HuH-7.5 (cell line): ENCODE data around the gene B4GALT2.

ENCODE experiments used
- DNase-seq: peaks from one replicate; pipeline ENCODE4 v3.0.0; 2011; ENCODE audit warnings: low spot score

Gene B4GALT2, protein sequence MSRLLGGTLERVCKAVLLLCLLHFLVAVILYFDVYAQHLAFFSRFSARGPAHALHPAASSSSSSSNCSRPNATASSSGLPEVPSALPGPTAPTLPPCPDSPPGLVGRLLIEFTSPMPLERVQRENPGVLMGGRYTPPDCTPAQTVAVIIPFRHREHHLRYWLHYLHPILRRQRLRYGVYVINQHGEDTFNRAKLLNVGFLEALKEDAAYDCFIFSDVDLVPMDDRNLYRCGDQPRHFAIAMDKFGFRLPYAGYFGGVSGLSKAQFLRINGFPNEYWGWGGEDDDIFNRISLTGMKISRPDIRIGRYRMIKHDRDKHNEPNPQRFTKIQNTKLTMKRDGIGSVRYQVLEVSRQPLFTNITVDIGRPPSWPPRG

DNA sequence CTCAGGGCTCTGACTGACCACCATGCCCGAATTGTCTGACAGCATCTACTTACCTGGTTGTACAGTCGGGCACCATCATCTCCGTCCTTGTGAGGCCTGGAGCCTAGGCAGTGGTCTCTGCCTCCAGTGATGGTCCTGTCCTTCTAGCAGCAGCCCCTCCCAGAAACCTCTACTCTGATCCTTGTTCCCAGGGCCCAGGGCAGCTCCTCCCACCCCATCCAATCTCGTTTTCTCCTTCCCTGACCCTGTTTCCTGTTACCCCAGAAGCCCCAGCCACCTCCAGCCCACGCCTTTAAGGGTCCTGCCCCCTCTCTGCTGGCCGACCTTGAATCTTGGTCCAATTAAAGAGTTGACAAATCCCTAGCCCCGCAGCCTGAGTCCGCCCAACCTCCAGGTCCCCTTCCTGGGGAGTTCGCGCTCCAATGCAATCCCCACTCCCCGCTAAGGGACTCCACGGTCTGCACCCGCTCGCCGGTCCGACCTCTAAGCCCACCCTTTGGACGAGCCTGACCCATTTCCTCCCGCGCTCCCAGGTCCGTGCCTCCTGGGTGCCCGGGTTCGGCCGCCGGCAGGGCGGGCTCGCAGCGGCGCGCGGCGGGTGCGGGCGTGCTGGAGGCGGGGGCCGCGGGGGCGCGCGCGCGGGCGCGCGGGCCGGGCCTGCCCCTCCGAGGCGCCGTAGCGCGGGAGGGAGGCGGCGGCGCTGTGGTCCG is at the start of gene B4GALT2:
Gene B4GALT2, plus strand, starts transcription at position 660 of the 710 bp plus-strand sequence. CDS start 1,951 bp downstream, outside the sequence.
- peak; percentile 90 for DNase-seq

DNA sequence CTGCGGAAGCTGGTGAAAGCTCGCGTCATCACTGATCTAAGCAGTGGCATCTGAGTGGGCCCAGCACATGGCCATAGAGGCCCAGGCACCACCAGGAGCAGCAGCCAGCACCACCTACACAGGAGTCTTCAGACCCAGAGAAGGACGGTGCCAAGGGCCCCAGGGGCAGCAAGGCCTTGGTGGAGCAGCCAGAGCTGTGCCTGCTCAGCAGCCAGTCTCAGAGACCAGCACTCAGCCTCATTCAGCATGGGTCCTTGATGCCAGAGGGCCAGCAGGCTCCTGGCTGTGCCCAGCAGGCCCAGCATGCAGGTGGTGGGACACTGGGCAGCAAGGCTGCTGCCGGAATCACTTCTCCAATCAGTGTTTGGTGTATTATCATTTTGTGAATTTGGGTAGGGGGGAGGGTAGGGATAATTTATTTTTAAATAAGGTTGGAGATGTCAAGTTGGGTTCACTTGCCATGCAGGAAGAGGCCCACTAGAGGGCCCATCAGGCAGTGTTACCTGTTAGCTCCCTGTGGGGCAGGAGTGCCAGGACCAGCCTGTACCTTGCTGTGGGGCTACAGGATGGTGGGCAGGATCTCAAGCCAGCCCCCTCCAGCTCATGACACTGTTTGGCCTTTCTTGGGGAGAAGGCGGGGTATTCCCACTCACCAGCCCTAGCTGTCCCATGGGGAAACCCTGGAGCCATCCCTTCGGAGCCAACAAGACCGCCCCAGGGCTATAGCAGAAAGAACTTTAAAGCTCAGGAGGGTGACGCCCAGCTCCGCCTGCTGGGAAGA is 48.7 kb upstream of the B4GALT2 start:
- DNase-seq: peak; percentile 61

DNA sequence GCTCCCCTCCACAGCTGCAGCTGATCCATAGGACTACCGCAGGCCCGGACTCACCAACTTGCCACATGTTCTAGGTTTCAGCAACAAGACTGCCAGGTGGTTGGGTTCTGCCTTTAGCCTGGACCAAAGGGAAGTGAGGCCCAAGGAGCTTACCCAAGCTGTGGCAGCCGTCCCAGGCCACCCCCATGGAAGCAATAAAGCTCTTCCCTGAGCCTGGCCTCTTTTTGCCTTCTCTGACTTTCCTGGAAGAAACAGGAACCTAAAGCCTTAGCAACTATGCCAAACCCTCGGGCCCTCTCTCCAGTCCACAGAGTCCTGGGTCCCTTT is 48.1 kb upstream of the B4GALT2 start:
- no peak for DNase-seq

DNA sequence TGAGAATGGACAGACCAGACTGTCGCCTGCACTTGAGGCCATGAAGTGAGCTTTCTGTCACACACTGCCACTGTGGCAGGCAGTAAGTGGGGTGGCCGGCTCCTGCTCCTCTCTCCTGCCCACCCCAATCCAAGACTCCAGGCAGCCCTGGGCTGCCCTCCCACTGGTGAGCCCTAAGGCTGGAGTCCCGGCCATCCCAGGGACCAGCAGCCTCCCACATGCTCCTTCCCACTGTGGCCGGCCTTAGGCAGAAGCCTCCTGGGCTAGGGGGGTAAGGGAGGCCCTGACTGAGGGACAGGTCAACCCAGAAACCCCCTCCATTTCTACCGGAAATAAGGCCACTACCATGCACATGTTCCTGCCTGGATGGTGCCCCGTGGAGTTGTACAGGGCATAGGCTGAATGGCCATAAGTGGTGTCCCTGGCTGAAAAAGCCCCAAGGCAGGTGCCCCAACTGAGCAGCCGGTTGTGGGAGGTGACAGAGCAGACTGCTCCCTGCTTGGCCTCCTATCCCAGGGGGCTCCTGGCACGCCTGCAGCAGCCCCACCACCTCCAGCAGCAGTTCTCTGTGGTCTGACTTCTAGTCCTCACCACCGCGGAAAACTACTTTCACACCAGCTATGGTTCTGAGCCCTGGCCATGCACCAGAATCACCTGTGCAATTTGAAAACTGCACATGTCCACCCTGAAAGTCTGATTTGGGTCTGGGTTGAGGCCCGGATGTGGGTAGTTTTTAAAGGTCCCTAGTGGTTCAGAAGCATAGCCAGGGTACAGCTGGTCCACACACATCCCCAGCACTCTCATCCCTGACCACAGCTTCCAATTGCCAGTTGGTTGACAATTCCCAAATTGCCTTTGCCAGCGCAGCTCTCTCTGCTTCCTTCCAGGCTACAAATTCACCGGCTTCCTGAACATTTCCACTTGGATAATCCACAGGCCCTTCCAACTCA is 47.0 kb upstream of the B4GALT2 start:
- no peak for DNase-seq

DNA sequence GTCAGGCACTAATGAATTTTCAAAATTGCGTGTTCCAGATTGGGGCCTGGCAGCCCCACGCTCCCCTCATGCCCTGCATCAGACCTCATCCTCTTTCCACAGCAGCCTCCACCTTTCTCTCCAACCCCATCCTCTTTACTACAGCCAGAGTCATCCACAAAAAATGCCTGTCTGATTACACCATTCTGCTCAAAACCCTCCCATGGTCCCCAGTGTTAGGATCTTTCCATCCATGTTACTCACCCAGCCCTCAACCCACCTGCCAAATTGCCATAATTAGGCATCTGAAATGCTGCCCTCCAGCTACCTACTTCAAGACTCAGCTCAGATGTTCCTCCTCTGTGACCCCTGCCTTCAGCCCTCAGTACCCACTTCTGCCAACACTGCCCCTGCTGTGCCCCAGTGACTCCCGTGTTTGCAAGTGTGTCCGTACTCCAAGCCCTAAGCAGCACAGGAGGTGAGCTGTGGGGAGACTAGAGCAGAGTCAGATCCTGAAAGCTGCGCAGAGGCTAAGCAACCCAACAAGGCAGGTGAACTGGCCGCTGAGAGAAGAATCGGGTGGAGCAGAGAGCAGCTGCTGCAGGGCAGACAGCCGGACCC is 46.1 kb upstream of the B4GALT2 start:
- no peak for DNase-seq

DNA sequence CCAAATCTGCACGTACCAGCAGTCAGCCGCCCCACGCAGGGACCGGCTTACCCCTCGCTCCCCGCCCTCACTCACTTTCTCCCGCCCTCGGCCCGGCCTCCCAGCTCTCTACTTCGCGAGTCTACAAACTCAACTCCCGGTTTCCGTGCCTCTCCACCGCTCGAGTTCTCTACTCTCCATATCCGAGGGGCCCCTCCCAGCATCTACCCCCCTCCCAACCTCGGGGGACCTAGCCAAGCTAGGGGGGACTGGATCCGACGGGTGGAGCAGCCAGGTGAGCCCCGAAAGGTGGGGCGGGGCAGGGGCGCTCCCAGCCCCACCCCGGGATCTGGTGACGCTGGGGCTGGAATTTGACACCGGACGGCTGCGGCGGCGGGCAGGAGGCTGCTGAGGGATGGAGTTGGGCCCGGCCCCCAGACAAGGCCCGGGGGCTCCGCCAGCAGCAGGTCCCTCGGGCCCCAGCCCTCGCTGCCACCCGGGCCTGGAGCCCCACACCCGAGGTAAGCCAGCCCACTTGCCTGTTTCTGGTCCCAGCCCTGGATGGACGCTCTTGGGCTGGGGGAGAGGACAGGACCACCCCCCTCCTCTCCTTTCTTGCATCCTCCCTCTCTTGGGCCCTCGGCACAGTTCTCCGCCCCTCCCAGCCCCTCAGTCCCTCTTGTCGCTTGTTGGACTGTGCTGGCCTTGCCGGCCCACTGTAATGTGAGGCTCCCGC is 45.5 kb upstream of the B4GALT2 start, which contains the start of gene ARTN:
Gene ARTN, plus strand, starts transcription at position 416 of the 715 bp plus-strand sequence. CDS start 1,856 bp downstream, outside the sequence.
- DNase-seq: peak; percentile 46

DNA sequence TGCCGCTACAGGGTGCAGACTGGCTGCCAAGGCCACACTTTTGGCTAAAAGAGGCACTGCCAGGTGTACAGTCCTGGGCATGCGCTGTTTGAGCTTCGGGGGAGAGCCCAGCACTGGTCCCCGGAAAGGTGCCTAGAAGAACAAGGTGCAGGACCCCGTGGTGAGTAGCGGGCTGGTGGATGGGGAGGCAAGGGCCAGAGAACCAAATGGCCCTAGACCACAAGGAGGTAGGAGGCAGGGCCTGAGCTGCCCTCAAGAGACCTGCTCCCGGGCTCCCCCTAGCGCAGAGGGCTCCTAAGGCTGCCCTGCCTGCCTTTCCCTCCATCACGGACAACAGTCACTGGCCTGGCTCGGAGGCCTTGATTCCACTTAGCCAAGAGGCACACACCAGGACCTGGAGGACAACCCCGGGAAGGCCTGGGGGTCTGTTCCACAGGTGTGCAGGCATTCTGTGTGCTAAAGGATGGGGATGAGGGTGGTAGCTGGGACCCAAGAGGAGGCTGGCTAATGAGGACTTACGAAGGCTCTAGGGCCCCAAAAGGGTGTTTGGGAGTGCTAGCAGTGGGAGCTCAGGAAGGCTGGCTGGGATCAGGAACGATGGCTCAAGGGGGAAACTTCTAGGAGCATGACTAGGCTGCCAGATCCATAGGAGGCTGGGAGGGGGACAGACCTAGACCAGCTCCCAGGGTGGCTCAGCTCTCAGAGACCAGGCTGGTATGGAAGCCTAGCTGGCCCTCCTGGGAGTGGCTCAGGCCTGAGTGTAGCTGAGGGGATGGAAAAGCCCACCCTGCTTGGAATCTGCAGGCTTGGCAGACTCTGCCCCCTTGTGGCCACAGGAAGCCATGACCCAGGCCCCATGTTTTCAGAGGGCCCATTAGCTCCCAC is 44.7 kb upstream of the B4GALT2 start:
- DNase-seq: peak; percentile 94

DNA sequence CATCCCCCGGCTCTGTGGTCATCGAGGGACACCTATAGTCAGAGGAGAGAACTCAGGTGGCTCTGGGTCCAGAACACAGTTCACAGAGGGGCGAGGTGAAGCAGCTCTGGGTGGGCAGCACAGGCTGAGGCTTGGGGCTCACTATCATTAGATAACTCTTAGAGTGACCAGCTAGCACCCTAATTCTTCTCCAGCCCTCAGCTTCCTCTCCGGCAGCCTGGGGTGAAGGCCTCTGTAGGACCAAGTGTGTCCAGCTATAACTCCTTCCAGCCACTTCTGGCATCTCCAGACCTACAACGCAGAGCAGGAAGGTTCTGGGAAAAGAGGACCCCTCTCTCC is 44.1 kb upstream of the B4GALT2 start:
- DNase-seq: no peak

DNA sequence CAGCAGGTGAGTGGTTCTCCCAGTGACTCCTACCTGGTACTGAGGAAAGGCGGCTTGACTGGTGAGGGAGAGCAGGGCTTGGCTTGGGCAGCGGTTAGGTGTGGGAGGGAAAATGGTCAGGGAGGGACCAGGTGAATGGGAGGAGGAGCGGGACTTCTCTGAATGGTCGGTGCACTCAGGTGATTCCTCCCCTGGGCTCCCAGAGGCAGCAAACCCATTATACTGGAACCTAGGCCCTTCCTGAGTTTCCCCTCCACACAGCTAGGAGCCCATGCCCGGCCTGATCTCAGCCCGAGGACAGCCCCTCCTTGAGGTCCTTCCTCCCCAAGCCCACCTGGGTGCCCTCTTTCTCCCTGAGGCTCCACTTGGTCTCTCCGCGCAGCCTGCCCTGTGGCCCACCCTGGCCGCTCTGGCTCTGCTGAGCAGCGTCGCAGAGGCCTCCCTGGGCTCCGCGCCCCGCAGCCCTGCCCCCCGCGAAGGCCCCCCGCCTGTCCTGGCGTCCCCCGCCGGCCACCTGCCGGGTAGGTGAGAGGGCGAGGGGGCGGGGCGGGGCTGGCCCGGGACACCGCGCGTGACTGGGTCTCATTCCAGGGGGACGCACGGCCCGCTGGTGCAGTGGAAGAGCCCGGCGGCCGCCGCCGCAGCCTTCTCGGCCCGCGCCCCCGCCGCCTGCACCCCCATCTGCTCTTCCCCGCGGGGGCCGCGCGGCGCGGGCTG is 43.1 kb upstream of the B4GALT2 start:
- DNase-seq: peak; percentile 44

DNA sequence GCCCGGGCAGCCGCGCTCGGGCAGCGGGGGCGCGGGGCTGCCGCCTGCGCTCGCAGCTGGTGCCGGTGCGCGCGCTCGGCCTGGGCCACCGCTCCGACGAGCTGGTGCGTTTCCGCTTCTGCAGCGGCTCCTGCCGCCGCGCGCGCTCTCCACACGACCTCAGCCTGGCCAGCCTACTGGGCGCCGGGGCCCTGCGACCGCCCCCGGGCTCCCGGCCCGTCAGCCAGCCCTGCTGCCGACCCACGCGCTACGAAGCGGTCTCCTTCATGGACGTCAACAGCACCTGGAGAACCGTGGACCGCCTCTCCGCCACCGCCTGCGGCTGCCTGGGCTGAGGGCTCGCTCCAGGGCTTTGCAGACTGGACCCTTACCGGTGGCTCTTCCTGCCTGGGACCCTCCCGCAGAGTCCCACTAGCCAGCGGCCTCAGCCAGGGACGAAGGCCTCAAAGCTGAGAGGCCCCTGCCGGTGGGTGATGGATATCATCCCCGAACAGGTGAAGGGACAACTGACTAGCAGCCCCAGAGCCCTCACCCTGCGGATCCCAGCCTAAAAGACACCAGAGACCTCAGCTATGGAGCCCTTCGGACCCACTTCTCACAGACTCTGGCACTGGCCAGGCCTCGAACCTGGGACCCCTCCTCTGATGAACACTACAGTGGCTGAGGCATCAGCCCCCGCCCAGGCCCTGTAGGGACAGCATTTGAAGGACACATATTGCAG is 42.4 kb upstream of the B4GALT2 start:
- DNase-seq: peak; percentile 86

DNA sequence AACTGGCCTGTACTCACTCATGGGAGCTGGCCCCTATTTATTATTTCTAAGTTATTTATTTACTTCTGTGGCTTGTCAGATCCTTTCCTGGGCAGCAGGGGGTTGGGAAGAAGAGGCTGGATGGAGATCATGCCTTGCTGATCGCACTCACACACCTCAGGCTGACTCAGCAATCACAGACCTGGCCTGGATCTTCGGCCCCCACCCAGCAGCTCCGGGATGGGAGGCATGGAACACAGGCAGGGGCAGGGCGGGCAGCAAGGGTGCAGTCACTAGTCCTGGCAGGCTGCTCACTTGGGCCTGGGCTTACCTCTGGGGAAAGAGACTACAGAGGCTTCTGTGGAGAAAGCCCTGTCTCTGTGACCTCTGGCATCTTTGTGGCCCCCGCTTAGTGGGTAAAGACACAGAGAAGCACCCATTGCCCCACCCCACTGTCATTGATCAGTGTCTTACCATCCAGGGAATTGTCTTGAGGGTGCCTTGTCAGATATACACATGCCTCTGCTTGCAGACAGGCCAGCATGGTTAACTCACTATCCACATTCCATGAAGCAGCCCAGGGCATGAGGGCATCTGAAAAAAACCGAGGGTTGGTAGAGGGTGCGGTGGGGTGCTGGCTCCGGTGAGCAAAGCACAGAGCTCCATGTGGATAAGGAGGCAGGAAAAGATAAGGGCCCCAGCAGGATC is 41.7 kb upstream of the B4GALT2 start:
- DNase-seq: no peak

DNA sequence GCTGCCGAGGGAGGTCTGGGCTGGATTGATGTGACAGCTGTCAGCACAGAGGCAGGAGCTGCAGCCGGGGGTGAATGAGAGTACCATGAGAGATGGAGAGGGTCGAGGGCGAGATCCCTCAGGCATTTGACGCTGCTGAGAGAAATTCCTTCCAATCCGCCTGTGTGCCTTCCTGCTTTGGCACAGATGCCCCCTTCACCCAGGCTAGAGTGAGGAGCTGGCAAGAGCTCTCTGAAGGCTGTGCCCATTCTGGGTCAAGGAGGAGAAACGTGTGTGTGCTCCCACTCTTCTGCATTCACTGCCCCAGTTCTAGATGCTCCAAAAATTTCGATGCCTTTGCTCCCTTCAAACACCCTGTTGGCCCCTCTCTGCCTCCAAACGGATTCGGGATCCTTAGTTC is 40.6 kb upstream of the B4GALT2 start:
- no peak for DNase-seq

DNA sequence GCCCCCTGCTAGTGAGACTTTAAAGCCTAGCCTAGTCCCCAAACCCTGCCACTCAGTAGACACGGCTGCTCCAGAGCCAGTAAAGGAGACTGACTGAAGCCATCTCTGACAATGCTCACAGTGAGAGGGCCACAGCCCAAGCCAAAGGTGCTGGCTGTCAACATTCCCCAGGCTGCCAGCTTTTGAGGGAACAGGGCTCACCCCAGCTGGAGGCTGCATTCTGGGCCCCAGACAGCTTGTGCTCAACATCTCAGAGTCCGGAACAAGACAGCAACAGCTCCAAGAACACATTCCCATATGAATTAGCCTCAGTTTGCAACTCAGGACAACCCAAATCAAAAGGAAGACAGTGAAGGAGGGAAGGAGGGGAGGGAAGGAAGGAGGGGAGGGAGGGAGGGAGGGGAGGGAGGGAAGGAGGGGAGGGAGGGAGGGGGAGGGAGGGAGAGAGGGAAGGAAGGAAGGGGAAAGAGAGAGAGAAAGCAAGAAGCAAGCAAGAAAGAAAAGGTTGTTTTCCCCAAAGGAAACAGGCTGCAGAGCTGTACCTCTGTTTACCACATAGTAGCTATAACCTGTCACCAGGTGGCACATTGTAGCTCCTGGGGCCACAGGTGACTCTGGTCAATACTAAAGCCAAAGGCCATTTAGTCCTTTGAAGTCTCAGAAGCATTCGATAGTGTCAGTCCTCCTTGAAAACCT is 40.0 kb upstream of the B4GALT2 start:
- DNase-seq: no peak

DNA sequence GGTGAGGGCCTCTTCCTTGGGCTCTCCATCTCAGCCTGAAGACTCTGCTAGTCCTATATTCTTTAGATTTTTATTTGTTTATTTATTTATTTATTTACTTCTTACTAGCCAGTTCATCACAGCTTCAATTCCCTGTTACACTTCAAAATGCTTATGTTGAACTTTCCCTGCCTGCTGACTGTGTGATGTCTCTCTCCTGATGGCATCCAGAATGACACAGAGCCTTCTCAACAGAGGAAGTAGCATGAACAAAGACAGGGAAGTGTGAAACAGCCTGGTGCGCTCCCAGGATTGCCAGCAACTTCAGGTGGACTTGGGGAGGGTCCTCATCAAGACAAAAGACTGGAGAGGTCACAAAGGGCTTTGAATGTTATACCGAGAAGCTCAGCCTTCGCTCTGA is 36.6 kb upstream of the B4GALT2 start:
- no peak for DNase-seq

DNA sequence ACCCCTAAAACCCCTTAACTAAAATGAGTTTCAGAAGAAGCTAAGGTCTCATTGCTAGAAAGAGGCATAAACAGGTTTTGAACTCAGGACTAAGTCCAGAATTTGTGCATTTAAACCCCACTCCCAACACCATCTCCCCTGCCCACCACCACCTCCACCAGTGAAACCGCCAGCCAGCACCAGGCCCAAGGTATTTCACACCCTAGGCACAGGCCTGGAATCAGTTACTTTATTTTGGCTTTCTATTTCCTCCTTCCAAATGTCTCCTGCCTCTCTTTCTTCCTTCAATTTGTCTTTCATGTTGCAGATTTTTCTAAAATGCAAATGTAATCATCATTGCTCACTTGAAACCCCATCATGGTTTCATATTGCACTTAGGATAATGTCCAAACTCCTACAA is 34.1 kb upstream of the B4GALT2 start:
- no peak for DNase-seq

DNA sequence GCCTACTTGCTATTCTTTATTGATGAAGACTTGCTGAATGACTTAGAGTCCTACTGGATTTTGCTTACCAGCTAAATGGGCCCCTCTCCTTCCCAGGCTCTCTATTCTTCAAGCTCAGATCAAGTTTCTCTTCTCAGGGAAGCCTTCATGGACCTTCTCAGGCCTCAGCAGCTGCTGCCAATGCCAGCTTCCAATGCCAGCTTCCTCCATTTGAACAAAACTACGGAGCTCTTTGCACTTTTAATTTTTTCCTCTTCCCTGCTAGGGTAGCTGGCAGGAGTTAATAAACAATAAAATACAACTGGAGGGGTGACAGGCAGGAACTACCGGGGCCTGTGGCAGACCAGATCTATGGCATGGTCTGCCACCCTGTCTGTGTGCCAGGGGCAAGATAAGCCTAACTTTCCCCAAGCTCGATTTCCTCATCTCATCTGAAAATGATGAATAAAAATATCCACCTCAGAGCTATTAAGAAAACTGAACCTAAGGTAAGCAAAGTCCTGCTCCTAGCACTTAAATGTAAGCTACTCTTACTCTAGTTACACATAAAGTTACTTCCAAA is 33.3 kb upstream of the B4GALT2 start:
- no peak for DNase-seq
